K562 (cell line): ENCODE measurements around the gene RNGTT. TPM values are rescaled to one million over a fixed set of nuclear protein-coding genes. Genes with fewer than 3 reads are reported as not detected.

Experiments used
- CHD2 ChIP-seq: IDR thresholded peaks from 2 replicates; pipeline ENCODE4 v1.6.1; 2011; ENCODE audit warnings: low read depth, low read length
- CXXC5 ChIP-seq: fragments of 250-450 bp; sonication (Bioruptor Pico); IDR thresholded peaks from 2 replicates; pipeline ENCODE4 v1.8.0; 2022; ENCODE audit warnings: inconsistent platforms, mild to moderate bottlenecking, moderate library complexity
- NFXL1 ChIP-seq: fragments of 450-650 bp; formaldehyde crosslinking; IDR thresholded peaks from 2 replicates; pipeline ENCODE4 v1.4.0; 2021; ENCODE audit warnings: mild to moderate bottlenecking
- NR4A1 ChIP-seq, 2 experiments: fragments of 250-450 bp in 1 of 2; fragments of 450-650 bp in 1 of 2; sonication (Bioruptor Pico) in 1 of 2; IDR thresholded peaks; 2 replicates each; pipeline versions ENCODE4 v1.4.0 to v1.6.1; 2016 to 2020; ENCODE audit warnings: mild to moderate bottlenecking in 2 of 2, missing compliant biosample characterization in 1 of 2, missing genetic modification characterization in 1 of 2, moderate library complexity in 1 of 2
- RHOXF2B ChIP-seq: fragments of 250-450 bp; sonication (Bioruptor Pico); conservative IDR thresholded peaks from 2 replicates; pipeline ENCODE4 v1.5.1; 2021
- SIX5 ChIP-seq, 2 experiments: IDR thresholded peaks; 2 replicates each; pipeline ENCODE4 v1.6.1; 2011; ENCODE audit warnings: low read length in 2 of 2, borderline replicate concordance in 1 of 2, low read depth in 1 of 2, mild to moderate bottlenecking in 1 of 2, moderate library complexity in 1 of 2; ENCODE audit not compliant: insufficient read depth in 1 of 2
- SMAD1 ChIP-seq: fragments of 150-350 bp; IDR thresholded peaks from 2 replicates; pipeline ENCODE4 v1.6.1; 2014; ENCODE audit warnings: low read length, low read depth; ENCODE audit not compliant: partially characterized antibody
- ZNF134 ChIP-seq: fragments of 250-450 bp; sonication (Bioruptor Pico); conservative IDR thresholded peaks from 2 replicates; pipeline ENCODE4 v1.4.0; 2020
- ZNF589 ChIP-seq: fragments of 200-800 bp; sonication (Bioruptor generic); IDR thresholded peaks from 2 replicates; pipeline ENCODE4 v1.6.1; 2016; ENCODE audit warnings: low read depth, missing genetic modification characterization, missing compliant biosample characterization
- polyA plus RNA-seq, 8 experiments: library from polyadenylated mRNA; depleted of rRNA in 4 of 8; stranded (reverse) in 5 of 8; unstranded in 3 of 8; fragments of >200 nt; fragmentation: Nextera tagmentation in 2 of 8; fragmentation: Illumina TruSeq in 1 of 8; extraction: Ambion mirVana in 2 of 8; extraction: Trizol in 1 of 8; gene quantifications; 2 replicates each; pipeline versions ENCODE4 v1.2.1 to v1.2.3, GENCODE V29; 2011 to 2014; ENCODE audit warnings: inconsistent platforms in 1 of 8, missing spikeins in 1 of 8
- total RNA-seq, 7 experiments: library from RNA; depleted of rRNA in 6 of 7; stranded (reverse); fragments of >200 nt in 6 of 7; fragmentation: Illumina TruSeq in 2 of 7; extraction: Trizol in 2 of 7; gene quantifications; 2 replicates each; pipeline versions ENCODE4 v1.2.1 to v1.2.3, GENCODE V29; 2011 to 2021; ENCODE audit warnings: low replicate concordance in 1 of 7
- TF ChIP-seq, protein P1 (sequence below): fragments of 250-450 bp; sonication (Bioruptor Pico); IDR thresholded peaks from 2 replicates; pipeline ENCODE4 v1.8.0; 2022; ENCODE audit warnings: inconsistent platforms, mild to moderate bottlenecking, moderate library complexity, borderline replicate concordance
- TF ChIP-seq, protein P2 (sequence below), 3 experiments: IDR thresholded peaks in 2 of 3; conservative IDR thresholded peaks in 1 of 3; 2 replicates each; pipeline ENCODE4 v1.5.1; 2011 to 2012; ENCODE audit warnings: low read length in 3 of 3, mild to moderate bottlenecking in 3 of 3, control low read depth in 2 of 3, improper control_type of control experiment in 1 of 3, inconsistent platforms in 1 of 3, low read depth in 1 of 3, mixed read lengths in 1 of 3, moderate library complexity in 1 of 3; ENCODE audit not compliant: insufficient read depth in 2 of 3

RNGTT gene
- total and polyA plus RNA-seq, 9 of the 15 experiments (the other 6 are each of a cell fraction or from before 2014, with no cell fraction given), result 6.1 to 31.7 (median 19.5) TPM

DNA sequence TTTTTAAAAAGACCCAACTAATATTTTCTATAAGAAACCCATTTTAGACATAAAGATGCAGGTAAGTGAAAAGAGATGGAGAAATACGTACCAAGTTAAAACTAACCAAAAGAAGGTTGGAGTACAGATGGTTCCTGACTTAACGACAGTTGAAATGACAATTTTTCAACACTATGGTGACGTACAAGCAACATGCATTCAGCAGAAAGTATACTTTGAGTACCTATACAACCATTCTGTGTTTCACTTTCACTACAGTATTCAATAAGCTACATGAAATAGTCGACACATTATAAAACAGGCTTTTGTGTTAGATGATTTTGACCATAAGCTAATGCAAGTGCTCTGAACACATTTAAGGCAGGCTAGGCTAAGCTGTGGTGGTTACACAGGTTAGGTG is 228.9 kb downstream of the RNGTT start (continued):
- TF ChIP-seq NR4A1 (CRISPR knock-in tag; IDR thresholded peaks at IDR 0.05) (no peak), NR4A1 (tag; IDR thresholded peaks at IDR 0.05) (no peak), NFXL1 (CRISPR knock-in tag) (no peak), RHOXF2B (no peak), CHD2 (no peak), CXXC5 (CRISPR knock-in tag) (no peak), SIX5 (IDR thresholded peaks at IDR 0.05; ENCODE audit: borderline replicate concordance in 1 of 2, insufficient read depth in 1 of 2, low read depth in 1 of 2, low read length in 2 of 2) (no peak), SMAD1 (no peak), ZNF589 (CRISPR knock-in tag) (no peak), ZNF134 (CRISPR knock-in tag) (no peak)
- TF ChIP-seq, protein P1, sequence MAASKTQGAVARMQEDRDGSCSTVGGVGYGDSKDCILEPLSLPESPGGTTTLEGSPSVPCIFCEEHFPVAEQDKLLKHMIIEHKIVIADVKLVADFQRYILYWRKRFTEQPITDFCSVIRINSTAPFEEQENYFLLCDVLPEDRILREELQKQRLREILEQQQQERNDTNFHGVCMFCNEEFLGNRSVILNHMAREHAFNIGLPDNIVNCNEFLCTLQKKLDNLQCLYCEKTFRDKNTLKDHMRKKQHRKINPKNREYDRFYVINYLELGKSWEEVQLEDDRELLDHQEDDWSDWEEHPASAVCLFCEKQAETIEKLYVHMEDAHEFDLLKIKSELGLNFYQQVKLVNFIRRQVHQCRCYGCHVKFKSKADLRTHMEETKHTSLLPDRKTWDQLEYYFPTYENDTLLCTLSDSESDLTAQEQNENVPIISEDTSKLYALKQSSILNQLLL (CRISPR knock-in tag), result no peak
- TF ChIP-seq, protein P2, sequence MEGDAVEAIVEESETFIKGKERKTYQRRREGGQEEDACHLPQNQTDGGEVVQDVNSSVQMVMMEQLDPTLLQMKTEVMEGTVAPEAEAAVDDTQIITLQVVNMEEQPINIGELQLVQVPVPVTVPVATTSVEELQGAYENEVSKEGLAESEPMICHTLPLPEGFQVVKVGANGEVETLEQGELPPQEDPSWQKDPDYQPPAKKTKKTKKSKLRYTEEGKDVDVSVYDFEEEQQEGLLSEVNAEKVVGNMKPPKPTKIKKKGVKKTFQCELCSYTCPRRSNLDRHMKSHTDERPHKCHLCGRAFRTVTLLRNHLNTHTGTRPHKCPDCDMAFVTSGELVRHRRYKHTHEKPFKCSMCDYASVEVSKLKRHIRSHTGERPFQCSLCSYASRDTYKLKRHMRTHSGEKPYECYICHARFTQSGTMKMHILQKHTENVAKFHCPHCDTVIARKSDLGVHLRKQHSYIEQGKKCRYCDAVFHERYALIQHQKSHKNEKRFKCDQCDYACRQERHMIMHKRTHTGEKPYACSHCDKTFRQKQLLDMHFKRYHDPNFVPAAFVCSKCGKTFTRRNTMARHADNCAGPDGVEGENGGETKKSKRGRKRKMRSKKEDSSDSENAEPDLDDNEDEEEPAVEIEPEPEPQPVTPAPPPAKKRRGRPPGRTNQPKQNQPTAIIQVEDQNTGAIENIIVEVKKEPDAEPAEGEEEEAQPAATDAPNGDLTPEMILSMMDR (IDR thresholded peaks at IDR 0.05 in 2 of 3, conservative IDR thresholded peaks at IDR 0.05 in 1 of 3; ENCODE audit: insufficient read depth in 2 of 3, low read depth in 1 of 3, low read length in 3 of 3), result no peak
